Measurements from ENCODE around the gene GNG11.
"Not testable (repeated sequence)": the region's sequence is repeated elsewhere in the genome, so short reads cannot be mapped to it uniquely, and the experiment has no call there.

GNG11 gene

GRCh38 chr7:93911661-93912060 is 9.9 kb upstream of the GNG11 start:
- DNase-seq (ENCODE audit: low spot score) = not testable (repeated sequence)

- DNase-seq (ENCODE audit: low spot score) = no peak
Measured at GRCh38 chr7:93913197-93913596, 8.3 kb upstream of the GNG11 start.

- peak; percentile 57 for DNase-seq (ENCODE audit: low spot score)
Measured at GRCh38 chr7:93914581-93915066, 6.9 kb upstream of the GNG11 start.

GRCh38 chr7:93915206-93915842 is 6.2 kb upstream of the GNG11 start:
- not testable (repeated sequence) for DNase-seq (ENCODE audit: low spot score)

- not testable (repeated sequence) for DNase-seq (ENCODE audit: low spot score)
Measured at GRCh38 chr7:93915888-93916287, 5.6 kb upstream of the GNG11 start.

DNA sequence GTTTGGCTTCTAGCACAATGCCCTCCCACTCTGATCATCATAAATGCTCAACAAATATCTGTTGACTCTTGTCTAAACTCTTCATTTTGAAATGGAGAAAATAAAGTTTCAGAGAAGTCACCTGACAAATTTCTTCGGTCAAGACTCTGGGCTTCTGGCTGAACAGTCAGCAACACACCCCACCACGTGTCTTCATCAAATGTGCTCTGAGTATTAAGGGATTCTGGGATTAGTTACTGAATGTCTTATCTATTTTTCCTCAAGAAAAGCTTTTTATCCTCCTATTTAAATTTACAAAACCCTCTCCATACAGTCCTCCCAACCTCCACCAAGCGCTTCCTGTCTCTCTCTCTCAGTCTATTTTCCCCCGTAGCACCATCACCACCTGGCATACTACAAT is 5.2 kb upstream of the GNG11 start:
- not testable (repeated sequence) for DNase-seq (ENCODE audit: low spot score)

DNA sequence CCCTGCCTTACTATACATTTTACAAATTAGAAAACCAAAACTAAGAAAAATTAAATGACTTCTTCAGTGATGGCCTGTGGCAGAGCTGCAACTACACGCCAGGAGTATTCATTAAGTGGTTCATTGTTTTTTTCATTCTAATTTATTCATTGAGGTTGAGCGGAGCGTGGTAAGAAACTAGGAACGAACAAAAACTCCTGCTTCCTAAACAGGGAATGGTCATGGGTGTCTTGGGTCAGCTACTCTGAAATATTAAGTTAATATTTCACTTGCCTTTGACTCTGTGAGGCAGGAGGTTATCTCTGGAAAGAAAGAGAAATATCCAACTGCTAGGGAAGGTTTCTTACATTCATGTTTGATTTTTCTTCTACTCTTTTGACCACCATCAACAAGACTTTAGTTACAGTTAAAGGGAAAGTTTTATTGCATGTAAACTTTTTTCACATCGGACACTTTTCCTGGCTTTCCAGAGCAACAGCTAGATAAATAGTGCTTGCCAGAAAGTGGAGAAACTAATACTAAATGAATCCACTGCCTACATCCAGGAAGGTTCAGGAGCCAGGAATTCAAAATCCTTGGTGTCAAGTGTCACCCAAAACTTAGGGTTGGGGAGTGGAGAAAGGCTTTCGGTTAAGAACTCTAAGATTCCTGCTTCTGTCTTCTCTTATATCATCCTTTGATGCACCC is 896 bp upstream of the GNG11 start:
- no peak for DNase-seq (ENCODE audit: low spot score)

DNA sequence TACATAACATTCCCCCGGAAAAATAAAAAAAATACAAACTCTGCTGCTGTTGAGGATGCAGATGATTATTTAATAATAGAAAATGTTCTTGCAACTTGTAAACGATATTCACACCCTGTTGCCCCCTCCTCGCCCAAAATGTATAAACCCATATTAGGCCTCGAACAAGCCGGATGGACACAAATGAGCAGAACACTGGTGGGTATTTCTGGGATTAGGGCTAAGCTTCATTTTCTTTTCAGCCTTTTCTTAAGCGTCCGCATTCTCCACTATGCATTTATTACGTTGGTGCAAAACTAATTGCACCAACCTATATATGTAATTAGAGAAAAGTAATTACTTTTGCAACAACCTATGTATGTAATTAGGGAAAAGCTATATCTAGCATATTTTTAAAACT is 349 bp upstream of the GNG11 start:
- DNase-seq (ENCODE audit: low spot score) = no peak

DNA sequence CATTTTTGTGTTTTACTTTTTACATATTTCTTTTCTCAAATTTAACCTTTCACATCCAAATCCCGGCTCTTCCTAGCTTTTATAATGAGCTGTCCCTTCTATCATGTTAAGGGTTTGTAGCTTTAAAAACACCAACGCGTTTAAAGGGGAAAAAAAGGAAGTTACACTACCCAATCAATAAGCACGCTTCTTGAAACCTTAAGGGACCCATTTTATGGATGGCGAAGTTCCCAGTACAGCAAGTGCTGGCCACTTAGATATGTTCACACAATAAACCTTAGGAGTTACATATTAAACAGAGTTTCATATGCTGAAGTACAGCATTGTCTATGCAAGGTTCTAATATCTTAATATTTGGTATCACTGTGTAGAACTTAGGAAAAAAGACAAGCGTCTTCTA is 1.8 kb downstream of the GNG11 start:
- no peak for DNase-seq (ENCODE audit: low spot score)

GRCh38 chr7:93923942-93924341 is 2.4 kb downstream of the GNG11 start:
- DNase-seq (ENCODE audit: low spot score) = no peak

DNA sequence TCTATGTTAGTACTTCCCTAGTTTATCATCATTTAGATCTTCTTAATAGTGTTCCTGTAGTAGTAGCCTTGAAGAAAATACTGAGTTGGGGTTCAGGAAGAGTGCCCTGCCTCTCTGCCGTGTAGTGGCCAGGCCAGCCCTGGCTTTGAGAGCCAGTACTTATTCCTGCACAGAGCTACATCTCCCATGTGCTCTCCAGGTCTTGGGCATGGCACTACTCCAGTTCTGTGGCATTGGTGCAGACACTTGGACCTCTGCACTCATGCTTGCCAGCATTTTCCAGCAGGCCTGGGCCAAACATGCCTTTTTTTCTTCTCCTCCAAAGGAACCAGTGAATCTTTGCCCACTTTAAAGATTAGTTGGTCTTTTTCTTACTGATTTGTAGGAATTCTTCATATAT is 5.3 kb downstream of the GNG11 start:
- no peak for DNase-seq (ENCODE audit: low spot score)

DNA sequence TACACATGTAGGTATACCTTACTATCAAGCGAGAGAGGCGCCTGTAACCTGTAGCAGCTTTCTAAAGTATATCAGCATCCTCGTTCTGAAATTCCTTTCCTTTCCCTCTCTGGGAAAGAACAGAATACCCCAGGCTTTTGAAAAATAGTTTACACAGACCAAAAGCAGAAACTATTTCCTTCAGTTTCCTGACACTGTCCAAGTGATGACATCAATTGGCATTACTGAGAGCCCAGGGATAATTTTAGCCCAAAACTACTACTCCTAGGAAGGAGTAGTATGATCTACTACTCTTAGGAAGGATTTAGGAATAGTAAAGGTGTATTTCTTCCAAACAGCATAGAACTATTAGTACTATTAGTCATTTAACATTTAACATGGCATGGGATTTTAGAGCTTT is 6.0 kb downstream of the GNG11 start:
- DNase-seq (ENCODE audit: low spot score) = no peak

DNA sequence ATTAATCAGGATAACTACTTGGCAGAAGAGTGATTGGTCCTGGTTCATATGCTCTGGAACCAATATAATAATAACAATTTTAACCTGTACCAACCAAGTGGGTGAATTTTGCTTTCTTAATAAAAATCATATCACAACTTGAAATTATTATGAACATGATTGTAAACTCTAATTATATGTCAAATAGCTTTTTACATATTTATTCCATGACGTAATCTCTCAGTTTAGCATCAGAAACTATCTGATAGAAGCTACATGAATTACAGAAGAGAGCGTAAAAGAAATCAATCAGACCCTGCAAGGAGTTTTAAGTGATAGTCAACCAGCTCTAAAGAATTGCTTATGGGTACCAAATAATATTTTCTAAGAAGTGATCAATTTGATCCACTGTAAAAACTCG is 10.1 kb downstream of the GNG11 start:
- no peak for DNase-seq (ENCODE audit: low spot score)

GRCh38 chr7:93933156-93933555 is 11.6 kb downstream of the GNG11 start:
- no peak for DNase-seq (ENCODE audit: low spot score)

DNA sequence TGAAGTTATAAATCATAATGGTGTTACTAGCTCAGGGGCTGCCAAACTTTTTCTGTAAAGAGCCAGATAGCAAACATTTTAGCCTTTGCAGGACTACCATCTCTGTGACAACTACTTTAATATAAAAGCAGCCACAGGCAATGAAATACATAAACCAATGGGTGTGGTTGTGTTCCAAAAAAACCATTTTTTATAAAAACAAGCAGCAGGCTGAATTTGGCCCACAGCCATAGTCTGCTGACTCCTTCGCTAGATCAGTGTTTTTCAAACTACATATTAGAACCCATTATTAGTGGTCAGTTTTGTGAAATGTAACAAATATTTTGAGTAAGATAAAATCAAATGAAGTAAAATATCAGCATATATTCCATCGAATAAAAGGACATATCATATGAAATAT is 13.6 kb downstream of the GNG11 start:
- no peak for DNase-seq (ENCODE audit: low spot score)

- no peak for DNase-seq (ENCODE audit: low spot score)
Measured at GRCh38 chr7:93937818-93938217, 16.3 kb downstream of the GNG11 start.

- no peak for DNase-seq (ENCODE audit: low spot score)
Measured at GRCh38 chr7:93938293-93938692, 16.8 kb downstream of the GNG11 start.

GRCh38 chr7:93941945-93942344 is 20.4 kb downstream of the GNG11 start:
- DNase-seq (ENCODE audit: low spot score) = no peak

DNA sequence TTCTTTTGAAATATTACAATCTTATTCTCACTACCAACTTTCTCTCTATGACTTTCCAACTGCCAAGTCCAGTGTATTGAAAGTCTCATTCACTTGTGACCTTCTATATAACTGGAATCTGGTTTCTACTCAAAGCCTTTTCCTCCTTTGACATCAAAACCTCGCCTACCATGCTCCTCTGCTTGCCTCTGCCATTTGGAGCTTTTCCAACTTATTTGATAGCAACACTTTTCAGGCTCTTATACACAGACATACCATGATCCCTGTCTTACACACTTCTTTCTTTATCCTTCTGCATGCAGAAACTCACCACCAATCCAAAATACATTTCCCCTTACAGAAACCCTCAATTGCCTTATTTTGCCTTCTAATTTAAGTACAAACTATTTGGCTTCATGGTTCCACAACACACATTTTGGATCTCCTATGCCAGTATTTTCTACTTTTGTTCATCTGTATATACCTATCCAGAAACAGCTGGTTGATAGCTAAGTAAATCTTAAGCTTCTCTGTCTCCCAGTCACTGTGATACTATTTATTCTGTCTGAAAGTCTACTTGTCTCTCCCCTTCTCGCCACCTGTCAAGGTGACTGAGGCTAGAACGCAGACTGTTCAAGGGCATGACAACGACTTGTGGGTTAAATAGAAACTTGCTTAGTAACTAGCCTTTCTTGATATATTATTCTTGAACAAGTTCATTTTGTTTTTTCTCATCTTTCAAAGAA is 22.4 kb downstream of the GNG11 start:
- DNase-seq (ENCODE audit: low spot score) = no peak

GRCh38 chr7:93944673-93945072 is 23.1 kb downstream of the GNG11 start:
- no peak for DNase-seq (ENCODE audit: low spot score)

GRCh38 chr7:93945083-93945482 is 23.5 kb downstream of the GNG11 start:
- no peak for DNase-seq (ENCODE audit: low spot score)

DNA sequence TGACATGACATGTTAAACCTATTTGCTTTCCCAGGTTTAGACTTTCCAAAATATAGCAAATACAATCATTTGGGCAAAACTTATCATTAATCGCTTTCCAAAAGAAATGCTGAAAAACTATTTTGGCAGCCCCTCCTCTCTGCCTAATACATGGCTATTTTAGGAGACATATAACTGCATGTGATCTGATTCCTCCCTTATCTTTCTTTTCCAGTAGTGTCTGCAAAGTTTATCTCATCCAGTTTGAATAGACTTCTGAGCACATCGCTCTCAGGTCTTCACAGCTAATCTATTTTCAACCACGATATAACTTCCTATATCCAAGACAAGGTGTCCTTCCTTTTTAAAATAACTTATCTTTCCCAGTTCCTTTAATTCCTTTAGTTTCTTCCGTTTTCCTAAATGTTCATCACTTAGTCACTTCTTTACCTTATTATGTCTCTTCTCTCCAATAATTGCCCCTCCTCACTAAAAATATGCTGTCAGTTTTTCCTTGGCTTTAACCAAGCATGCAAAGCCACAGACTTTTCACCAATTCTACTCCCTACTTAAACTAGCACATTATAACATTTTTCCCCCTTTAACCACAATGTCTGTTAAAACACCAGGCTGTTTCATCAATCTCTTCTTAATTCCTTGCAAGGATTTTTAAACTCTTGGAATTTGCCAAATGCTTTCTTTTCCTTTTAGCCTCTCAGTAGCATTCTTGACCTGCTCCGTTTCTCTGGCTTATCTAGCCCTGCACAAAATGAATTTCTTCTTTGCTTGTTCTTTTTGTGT is 24.4 kb downstream of the GNG11 start:
- DNase-seq (ENCODE audit: low spot score) = no peak

All from COLO829 (cell line).